Measurements from ENCODE around the gene RAB11A.
"Not testable (repeated sequence)": the region's sequence is repeated elsewhere in the genome, so short reads cannot be mapped to it uniquely, and the experiment has no call there.

The RAB11A gene

GRCh38 chr15:65867244-65867643 lies 2.0 kb upstream of the RAB11A start:
- no peak overlapping the region for H3K27ac ChIP-seq (replicated peaks)
- DNase-seq (ENCODE audit: low read depth in 1 of 2, low spot score in 1 of 2): no peak
- TF ChIP-seq GABPA (IDR thresholded peaks at IDR 0.05; ENCODE audit: low read depth) (no peak), CTCF (IDR thresholded peaks at IDR 0.05; ENCODE audit: insufficient read depth, low read length) (no peak), POLR2AphosphoS5 (IDR thresholded peaks at IDR 0.05; ENCODE audit: low read depth) (no peak), SPI1 (IDR thresholded peaks at IDR 0.05; ENCODE audit: borderline replicate concordance, low read depth) (no peak), REST (IDR thresholded peaks at IDR 0.05; ENCODE audit: insufficient replicate concordance, low read depth) (no peak)
- no peak overlapping the region for H3K4me3 ChIP-seq (replicated peaks; ENCODE audit: insufficient read depth, low read length)
- H3K27me3 ChIP-seq (ENCODE audit: insufficient read depth, poor library complexity, severe bottlenecking): no peaks in the 10 kb centered on the region

GRCh38 chr15:65867933-65868332 lies 1.4 kb upstream of the RAB11A start:
- not testable (repeated sequence) for DNase-seq (ENCODE audit: low read depth in 1 of 2, low spot score in 1 of 2)

GRCh38 chr15:65868546-65869125 lies 655 bp upstream of the RAB11A start:
- DNase-seq (ENCODE audit: low read depth in 1 of 2, low spot score in 1 of 2): peak in 1 of 2 experiments; percentile 2
- peak overlapping the region; percentile 85 for H3K27ac ChIP-seq (replicated peaks)
- no peak for TF ChIP-seq POLR2AphosphoS5 (IDR thresholded peaks at IDR 0.05; ENCODE audit: low read depth)
- TF ChIP-seq SPI1 (IDR thresholded peaks at IDR 0.05; ENCODE audit: borderline replicate concordance, low read depth): no peak
- TF ChIP-seq CTCF (IDR thresholded peaks at IDR 0.05; ENCODE audit: insufficient read depth, low read length): no peak
- TF ChIP-seq GABPA (IDR thresholded peaks at IDR 0.05; ENCODE audit: low read depth): no peak
- no peak for TF ChIP-seq REST (IDR thresholded peaks at IDR 0.05; ENCODE audit: insufficient replicate concordance, low read depth)

More at GRCh38 chr15:65867933-65868332, 1.4 kb upstream of the RAB11A start:
- H3K27ac ChIP-seq (replicated peaks); H3K27me3 ChIP-seq (ENCODE audit: insufficient read depth, poor library complexity, severe bottlenecking); H3K4me3 ChIP-seq (replicated peaks; ENCODE audit: insufficient read depth, low read length): not testable (repeated sequence)

GRCh38 chr15:65869954-65870871 lies 922 bp downstream of the RAB11A start:
- H3K4me3 ChIP-seq (replicated peaks; ENCODE audit: insufficient read depth, low read length): peak overlapping the region; percentile 83
- no peak for TF ChIP-seq CTCF (IDR thresholded peaks at IDR 0.05; ENCODE audit: insufficient read depth, low read length)
- TF ChIP-seq REST (IDR thresholded peaks at IDR 0.05; ENCODE audit: insufficient replicate concordance, low read depth): no peak
- TF ChIP-seq SPI1 (IDR thresholded peaks at IDR 0.05; ENCODE audit: borderline replicate concordance, low read depth): no peak
- no peak for TF ChIP-seq POLR2AphosphoS5 (IDR thresholded peaks at IDR 0.05; ENCODE audit: low read depth)
- no peak for TF ChIP-seq GABPA (IDR thresholded peaks at IDR 0.05; ENCODE audit: low read depth)
- DNase-seq (ENCODE audit: low read depth in 1 of 2, low spot score in 1 of 2): peak in 1 of 2 experiments; percentile 31
- H3K27me3 ChIP-seq (ENCODE audit: insufficient read depth, poor library complexity, severe bottlenecking): no peaks in the 10 kb centered on the region
- H3K27ac ChIP-seq (replicated peaks): peak overlapping the region; percentile 85

More at GRCh38 chr15:65868546-65869125, 655 bp upstream of the RAB11A start:
- Histone ChIP-seq H3K27me3 (ENCODE audit: insufficient read depth, poor library complexity, severe bottlenecking) (no peaks in the 10 kb centered on the region), H3K4me3 (replicated peaks; ENCODE audit: insufficient read depth, low read length) (peak overlapping the region; percentile 83)

Data from HL-60 (cell line).